GM10266 (cell line): ENCODE results near the gene MRPL33.

Experiments
- DNase-seq: peaks from one replicate; pipeline ENCODE4 v3.0.0; 2012; ENCODE audit errors: extremely low spot score
- TF ChIP-seq, protein P1 (sequence below): IDR thresholded peaks from 2 replicates; pipeline ENCODE4 v1.5.1; 2012; ENCODE audit warnings: mild to moderate bottlenecking, low read depth; ENCODE audit not compliant: control insufficient read depth, insufficient read depth; ENCODE audit errors: missing control alignments

The MRPL33 gene

DNA sequence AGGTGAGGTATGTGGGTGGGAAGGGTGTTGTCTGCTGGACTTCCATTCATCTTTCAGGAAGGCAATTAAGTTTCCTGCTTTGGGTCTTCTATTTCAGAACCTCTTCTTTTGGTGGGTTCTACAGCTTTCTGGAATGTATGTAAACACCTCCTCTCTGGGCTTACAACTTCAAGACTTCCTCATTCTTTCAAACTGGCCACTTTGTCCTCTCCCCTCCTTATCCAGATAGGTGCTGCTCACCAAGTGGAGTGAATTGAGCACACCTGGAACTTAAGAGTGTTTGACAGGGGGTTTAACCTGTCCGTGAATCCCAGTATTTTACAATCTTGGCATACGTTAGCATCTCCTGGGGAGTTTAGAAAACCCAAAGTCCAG lies 5.2 kb upstream of the MRPL33 start:
- TF ChIP-seq, protein P1, sequence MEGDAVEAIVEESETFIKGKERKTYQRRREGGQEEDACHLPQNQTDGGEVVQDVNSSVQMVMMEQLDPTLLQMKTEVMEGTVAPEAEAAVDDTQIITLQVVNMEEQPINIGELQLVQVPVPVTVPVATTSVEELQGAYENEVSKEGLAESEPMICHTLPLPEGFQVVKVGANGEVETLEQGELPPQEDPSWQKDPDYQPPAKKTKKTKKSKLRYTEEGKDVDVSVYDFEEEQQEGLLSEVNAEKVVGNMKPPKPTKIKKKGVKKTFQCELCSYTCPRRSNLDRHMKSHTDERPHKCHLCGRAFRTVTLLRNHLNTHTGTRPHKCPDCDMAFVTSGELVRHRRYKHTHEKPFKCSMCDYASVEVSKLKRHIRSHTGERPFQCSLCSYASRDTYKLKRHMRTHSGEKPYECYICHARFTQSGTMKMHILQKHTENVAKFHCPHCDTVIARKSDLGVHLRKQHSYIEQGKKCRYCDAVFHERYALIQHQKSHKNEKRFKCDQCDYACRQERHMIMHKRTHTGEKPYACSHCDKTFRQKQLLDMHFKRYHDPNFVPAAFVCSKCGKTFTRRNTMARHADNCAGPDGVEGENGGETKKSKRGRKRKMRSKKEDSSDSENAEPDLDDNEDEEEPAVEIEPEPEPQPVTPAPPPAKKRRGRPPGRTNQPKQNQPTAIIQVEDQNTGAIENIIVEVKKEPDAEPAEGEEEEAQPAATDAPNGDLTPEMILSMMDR, result no peak
- no peak for DNase-seq

DNA sequence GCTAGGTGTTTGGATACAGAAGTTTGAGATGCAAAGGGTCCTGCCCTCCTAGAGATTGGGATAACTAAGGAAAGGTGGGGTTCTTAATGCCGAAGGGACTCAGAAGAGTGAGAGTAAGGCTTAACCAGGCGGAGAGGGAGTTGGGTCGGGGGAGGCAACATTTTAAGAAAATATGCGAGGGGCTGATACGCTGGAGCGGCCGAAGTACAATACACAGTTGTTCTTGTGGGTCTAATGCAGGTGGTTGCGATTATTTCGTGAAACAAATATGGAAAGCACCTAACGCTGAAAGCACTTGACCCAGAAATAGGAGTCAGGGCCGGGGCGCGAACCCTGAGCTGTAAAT lies 344 bp upstream of the MRPL33 start:
- TF ChIP-seq, protein P1, result no peak
- no peak for DNase-seq

DNA sequence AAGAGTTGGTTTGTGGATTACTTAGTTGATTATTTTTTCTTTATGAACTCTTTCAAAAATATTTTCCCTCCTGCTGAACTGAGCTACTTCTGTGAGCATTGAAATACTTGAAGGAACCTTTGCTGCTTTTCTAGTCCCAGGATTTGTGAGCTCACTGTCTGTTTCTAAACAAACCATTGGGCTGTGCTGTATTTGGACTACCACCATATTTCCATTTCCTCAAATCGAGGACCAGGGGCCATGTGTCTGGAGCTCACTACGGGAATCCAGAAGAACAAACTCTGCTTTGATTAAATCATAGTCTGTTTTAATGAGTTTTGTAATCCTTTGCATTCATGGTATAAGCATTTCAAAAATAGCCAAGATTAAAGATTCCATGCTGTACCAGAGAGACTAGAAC lies 1.3 kb downstream of the MRPL33 start:
- DNase-seq, result no peak
- TF ChIP-seq, protein P1, result no peak

DNA sequence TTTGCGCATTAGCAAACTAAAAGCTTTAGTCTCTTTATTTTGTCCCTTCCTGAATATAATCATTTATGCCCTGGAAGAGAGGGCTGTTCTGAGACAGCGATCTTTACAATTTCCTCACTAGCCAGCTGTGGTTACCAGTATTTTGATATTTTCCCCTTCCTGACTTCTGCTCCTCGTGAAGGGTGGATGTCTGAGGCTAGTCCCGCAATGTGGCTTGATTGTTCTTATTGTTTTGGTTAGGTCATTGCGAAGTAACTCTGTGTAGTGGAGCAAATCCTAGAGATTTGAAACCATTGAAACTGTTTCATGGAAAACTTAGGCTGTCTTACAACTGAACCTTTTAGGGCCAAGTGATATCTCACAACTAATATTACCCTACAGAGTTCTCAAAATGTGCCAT lies 2.4 kb downstream of the MRPL33 start:
- TF ChIP-seq, protein P1, result no peak
- no peak for DNase-seq

DNA sequence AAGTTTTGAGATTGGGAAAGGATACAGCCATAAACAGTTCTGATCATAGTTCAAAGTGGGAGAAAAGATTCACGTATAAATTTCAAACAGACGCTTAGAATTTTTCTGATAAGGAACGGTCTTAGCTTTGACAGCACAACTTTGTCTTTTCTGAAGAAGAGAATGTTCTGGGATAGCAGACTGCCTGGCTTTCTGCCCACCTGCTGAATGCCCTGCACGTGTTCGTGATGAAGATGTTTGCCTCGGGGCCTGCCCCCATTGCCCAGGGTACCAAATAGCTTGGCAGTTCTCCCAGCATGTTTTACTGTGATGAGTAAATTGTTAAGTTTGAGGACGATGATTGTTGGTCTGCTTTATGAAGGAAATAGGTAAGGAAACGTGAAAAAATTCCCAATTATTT lies 4.6 kb downstream of the MRPL33 start:
- TF ChIP-seq, protein P1, result no peak
- DNase-seq, result no peak

DNA sequence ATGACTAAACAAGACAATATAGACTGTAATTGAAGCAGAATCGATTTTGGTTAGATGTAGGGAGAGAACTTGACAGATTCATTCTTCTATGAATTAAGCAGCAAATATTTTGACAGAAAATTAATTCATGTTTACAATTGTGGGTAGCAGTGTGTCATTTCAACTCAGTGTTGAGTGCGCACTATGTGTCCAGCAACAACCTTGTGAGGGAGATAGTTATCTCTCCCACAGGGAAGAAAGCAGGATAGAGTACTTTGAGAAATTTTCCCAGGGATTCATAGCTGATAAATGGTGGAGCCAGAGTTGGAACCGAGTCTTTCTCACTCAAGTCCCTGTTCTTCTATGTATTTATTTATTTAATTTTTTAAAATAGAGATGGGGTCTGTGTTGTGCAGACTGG lies 5.2 kb downstream of the MRPL33 start:
- no peak for DNase-seq
- TF ChIP-seq, protein P1, result no peak

DNA sequence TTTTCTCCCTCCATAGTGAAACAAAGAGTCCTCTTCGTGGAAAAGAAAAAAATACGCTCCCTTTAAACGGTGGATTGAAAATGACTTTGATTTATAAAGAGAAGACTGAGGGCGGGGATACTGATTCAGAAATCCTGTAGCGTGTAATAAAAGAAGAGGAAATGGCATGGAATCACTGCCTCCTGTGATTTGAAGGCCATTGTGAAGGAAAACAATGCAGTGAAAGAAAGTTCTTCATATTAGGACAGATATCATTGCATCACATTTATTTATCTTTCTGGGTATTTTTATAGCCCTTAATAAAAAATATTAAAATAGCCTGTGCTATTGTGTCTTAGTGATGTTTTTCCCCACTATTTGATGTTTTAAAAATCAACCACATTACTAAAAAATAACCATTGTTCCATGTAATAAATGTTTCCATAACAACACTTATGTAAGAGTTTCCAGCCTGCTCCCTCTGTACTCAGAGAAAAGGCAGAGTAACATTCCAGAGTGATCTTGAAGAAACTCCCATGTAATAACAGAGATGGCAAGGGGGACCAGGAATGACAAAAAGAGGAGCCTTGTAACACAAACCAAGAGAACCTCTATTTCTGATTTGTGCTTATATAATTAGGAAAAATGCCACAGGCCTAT lies 8.0 kb downstream of the MRPL33 start:
- TF ChIP-seq, protein P1, result no peak
- DNase-seq, result no peak

DNA sequence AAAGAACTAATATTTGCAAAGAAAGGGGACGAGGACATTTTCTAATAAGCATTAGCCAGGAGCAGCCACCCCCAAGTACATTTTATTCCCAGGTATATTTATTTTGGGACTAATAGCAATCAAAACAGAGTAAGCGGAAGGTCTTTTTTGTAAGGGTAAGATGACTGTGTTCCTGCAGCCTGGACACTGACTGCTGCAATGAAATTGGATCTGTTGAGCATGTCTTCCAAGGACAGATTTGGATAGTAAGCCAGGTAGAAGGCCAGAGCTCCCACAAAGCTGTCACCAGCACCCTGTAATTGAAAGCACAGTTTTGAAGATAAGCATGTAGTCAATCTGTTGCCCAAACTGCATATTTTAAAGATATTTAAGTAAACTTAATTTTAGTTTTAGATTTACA lies 10.0 kb downstream of the MRPL33 start:
- TF ChIP-seq, protein P1, result no peak
- DNase-seq, result no peak
